Thoracic aorta (tissue), 2 donors: ENCODE measurements around the gene PYM1. TPM values are rescaled to one million over a fixed set of nuclear protein-coding genes. Genes with fewer than 3 reads are reported as not detected.

Experiments used
- ATAC-seq: fragments of 150-250 bp; one replicate; pipeline ENCODE4 v1.8.0; 2017; ENCODE audit warnings: low read depth; ENCODE audit not compliant: insufficient number of reproducible peaks, low FRiP score
- DNase-seq: peaks from one replicate; pipeline ENCODE4 v3.0.0-alpha.2; 2020; ENCODE audit warnings: low spot score
- H3K27ac ChIP-seq, 2 donors: fragments of 200-600 bp; sonication (generic); 1 replicate in 1 of 2; 2 replicates in 1 of 2; pipeline ENCODE4 v1.5.1; 2016; ENCODE audit warnings: mild to moderate bottlenecking in 2 of 2, moderate library complexity in 2 of 2
- H3K27me3 ChIP-seq: fragments of 200-600 bp; sonication (generic); replicated peaks from 2 replicates; pipeline ENCODE4 v1.6.0; 2016; ENCODE audit warnings: mild to moderate bottlenecking; ENCODE audit not compliant: insufficient read depth
- H3K36me3 ChIP-seq: fragments of 200-600 bp; sonication (generic); one replicate; pipeline ENCODE4 v1.5.1; 2016
- H3K4me1 ChIP-seq, 2 donors: fragments of 200-600 bp; sonication (generic); 1 replicate in 1 of 2; 2 replicates in 1 of 2; pipeline versions ENCODE4 v1.5.1 to v1.6.0; 2016; ENCODE audit warnings: low read depth in 2 of 2, mild to moderate bottlenecking in 1 of 2; ENCODE audit not compliant: control insufficient read depth in 1 of 2
- H3K4me3 ChIP-seq: fragments of 200-600 bp; sonication (generic); 2 replicates; pipeline ENCODE4 v1.5.1; 2016; ENCODE audit warnings: mild to moderate bottlenecking
- H3K9me3 ChIP-seq: fragments of 200-600 bp; sonication (generic); 2 replicates; pipeline ENCODE4 v1.5.1; 2016
- total RNA-seq, 2 donors: library from RNA; depleted of rRNA; stranded (reverse); fragments of >200 nt; gene quantifications; one replicate each; pipeline versions ENCODE4 v1.1.0 to v1.2.3, GENCODE V29; 2016
- TF ChIP-seq, protein P1 (sequence below): fragments of 200-600 bp; sonication (generic); IDR thresholded peaks from one replicate; pipeline ENCODE4 v1.5.1; 2019; ENCODE audit warnings: antibody characterized with exemption

PYM1 gene
- total RNA-seq, 2 donors from 2014 or later: 19.0 to 31.6 TPM

DNA sequence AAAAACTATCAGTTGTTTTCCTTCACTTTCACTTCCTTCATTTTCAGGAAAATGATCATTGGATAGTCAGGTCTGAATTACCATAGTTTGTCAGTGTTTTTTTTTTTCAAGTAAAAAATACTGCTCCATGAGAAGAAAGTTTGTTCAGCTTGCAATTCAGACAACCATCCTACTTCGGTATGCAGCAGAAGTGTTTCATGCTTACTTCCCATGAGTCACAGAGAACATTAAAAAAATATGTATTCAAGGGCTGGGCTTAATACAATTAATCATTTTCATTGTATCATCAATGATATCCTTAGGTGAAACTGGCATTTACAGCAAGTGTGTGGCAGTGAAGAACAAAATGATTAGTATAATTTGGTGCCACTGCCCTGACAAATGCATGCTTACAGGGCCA is 21.6 kb downstream of the PYM1 start:
- H3K4me1 ChIP-seq: peaks cover 6 to 14% of the 10 kb centered on the region in 2 donors
- no peak overlapping the region for H3K27ac ChIP-seq
- TF ChIP-seq, protein P1, sequence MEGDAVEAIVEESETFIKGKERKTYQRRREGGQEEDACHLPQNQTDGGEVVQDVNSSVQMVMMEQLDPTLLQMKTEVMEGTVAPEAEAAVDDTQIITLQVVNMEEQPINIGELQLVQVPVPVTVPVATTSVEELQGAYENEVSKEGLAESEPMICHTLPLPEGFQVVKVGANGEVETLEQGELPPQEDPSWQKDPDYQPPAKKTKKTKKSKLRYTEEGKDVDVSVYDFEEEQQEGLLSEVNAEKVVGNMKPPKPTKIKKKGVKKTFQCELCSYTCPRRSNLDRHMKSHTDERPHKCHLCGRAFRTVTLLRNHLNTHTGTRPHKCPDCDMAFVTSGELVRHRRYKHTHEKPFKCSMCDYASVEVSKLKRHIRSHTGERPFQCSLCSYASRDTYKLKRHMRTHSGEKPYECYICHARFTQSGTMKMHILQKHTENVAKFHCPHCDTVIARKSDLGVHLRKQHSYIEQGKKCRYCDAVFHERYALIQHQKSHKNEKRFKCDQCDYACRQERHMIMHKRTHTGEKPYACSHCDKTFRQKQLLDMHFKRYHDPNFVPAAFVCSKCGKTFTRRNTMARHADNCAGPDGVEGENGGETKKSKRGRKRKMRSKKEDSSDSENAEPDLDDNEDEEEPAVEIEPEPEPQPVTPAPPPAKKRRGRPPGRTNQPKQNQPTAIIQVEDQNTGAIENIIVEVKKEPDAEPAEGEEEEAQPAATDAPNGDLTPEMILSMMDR: no peak
- H3K4me3 ChIP-seq: no peak overlapping the region
- DNase-seq (no peak), ATAC-seq (no peak)
- no peaks in the 10 kb centered on the region for H3K9me3 ChIP-seq
- H3K27me3 ChIP-seq: no peaks in the 10 kb centered on the region
- H3K36me3 ChIP-seq: peaks cover 16% of the 10 kb centered on the region

GRCh38 chr12:55901881-55902490 is 25.7 kb downstream of the PYM1 start:
- Histone ChIP-seq H3K27me3 (no peaks in the 10 kb centered on the region), H3K36me3 (peaks cover 18% of the 10 kb centered on the region), H3K27ac (no peak overlapping the region), H3K4me3 (no peak overlapping the region), H3K9me3 (no peaks in the 10 kb centered on the region), H3K4me1 (no peaks in the 10 kb centered on the region)
- ATAC-seq (no peak), DNase-seq (no peak)
- TF ChIP-seq, protein P1: no peak

- H3K4me3 ChIP-seq: no peak overlapping the region
- peaks cover 18% of the 10 kb centered on the region for H3K36me3 ChIP-seq
- H3K27ac ChIP-seq: no peak overlapping the region
- TF ChIP-seq, protein P1: no peak
- H3K9me3 ChIP-seq: no peaks in the 10 kb centered on the region
- H3K27me3 ChIP-seq: no peaks in the 10 kb centered on the region
- ATAC-seq (no peak), DNase-seq (no peak)
- H3K4me1 ChIP-seq: no peaks in the 10 kb centered on the region
Observed at GRCh38 chr12:55899082-55899481, 28.6 kb downstream of the PYM1 start.

DNA sequence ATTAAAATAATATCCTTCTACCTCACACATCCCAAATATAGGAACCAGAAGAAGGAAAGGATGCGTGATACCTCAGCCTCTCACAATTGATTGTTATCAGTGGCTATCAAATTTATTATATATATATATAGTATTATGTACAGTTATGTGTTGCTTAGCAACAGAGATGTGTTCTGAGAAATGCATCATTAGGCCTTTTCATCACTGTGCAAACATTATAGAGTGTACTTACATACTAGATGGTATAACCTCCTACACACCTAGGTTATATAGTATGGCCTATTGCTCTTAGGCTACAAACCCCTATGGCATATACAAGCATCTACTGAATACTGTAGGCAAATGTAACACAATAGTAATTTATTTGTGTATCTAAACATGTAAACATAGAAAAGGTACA is 34.0 kb downstream of the PYM1 start:
- no peaks in the 10 kb centered on the region for H3K4me1 ChIP-seq
- ATAC-seq: no peak
- H3K27ac ChIP-seq: no peak overlapping the region
- H3K27me3 ChIP-seq: no peaks in the 10 kb centered on the region
- TF ChIP-seq, protein P1: no peak
- no peak for DNase-seq
- no peak overlapping the region for H3K4me3 ChIP-seq
- no peaks in the 10 kb centered on the region for H3K36me3 ChIP-seq
- no peaks in the 10 kb centered on the region for H3K9me3 ChIP-seq

GRCh38 chr12:55891310-55891709 is 36.4 kb downstream of the PYM1 start:
- Histone ChIP-seq H3K9me3 (no peaks in the 10 kb centered on the region), H3K27me3 (no peaks in the 10 kb centered on the region), H3K4me1 (no peaks in the 10 kb centered on the region), H3K36me3 (no peaks in the 10 kb centered on the region), H3K27ac (no peak overlapping the region), H3K4me3 (no peak overlapping the region)
- TF ChIP-seq, protein P1: no peak
- DNase-seq (no peak), ATAC-seq (no peak)
